Tibial nerve (tissue), 4 donors: ENCODE measurements around the gene DLX5. TPM values are rescaled to one million over a fixed set of nuclear protein-coding genes. Genes with fewer than 3 reads are reported as not detected.

Experiments
- DNase-seq, 2 donors: peaks; one replicate each; pipeline ENCODE4 v3.0.0-alpha.2; 2019; ENCODE audit warnings: low spot score in 2 of 2
- H3K27ac ChIP-seq, 4 donors: fragments of 200-600 bp; sonication (generic) in 3 of 4; one replicate each; pipeline ENCODE4 v1.5.1; 2017 to 2019; ENCODE audit warnings: mild to moderate bottlenecking in 1 of 4
- H3K27me3 ChIP-seq, 2 donors: fragments of 200-600 bp; sonication (generic) in 1 of 2; one replicate each; pipeline versions ENCODE4 v1.5.1 to v1.6.0; 2017 to 2019
- H3K36me3 ChIP-seq, 3 donors: fragments of 200-600 bp; sonication (generic); one replicate each; pipeline ENCODE4 v1.5.1; 2018 to 2019
- H3K4me1 ChIP-seq, 4 donors: fragments of 200-600 bp; sonication (generic) in 3 of 4; one replicate each; pipeline ENCODE4 v1.5.1; 2017 to 2019
- H3K4me3 ChIP-seq, 4 donors: fragments of 200-600 bp; sonication (generic) in 3 of 4; one replicate each; pipeline ENCODE4 v1.5.1; 2017 to 2019; ENCODE audit warnings: mild to moderate bottlenecking in 1 of 4, moderate library complexity in 1 of 4
- H3K9me3 ChIP-seq, 4 donors: fragments of 200-600 bp; sonication (generic) in 3 of 4; one replicate each; pipeline ENCODE4 v1.5.1; 2017 to 2019
- CTCF ChIP-seq, 5 experiments: fragments of 200-600 bp in 3 of 5; fragments of 450-650 bp in 2 of 5; sonication (generic) in 3 of 5; IDR thresholded peaks; one replicate each; pipeline ENCODE4 v1.5.1; 2016 to 2019; ENCODE audit warnings: antibody characterized with exemption in 5 of 5, mild to moderate bottlenecking in 3 of 5, moderate library complexity in 2 of 5
- EP300 ChIP-seq, 2 donors: sonication (generic); formaldehyde crosslinking; IDR thresholded peaks; one replicate each; pipeline ENCODE4 v1.6.1; 2017; ENCODE audit warnings: antibody characterized with exemption in 2 of 2, mild to moderate bottlenecking in 1 of 2
- POLR2A ChIP-seq, 2 donors: fragments of 450-650 bp; IDR thresholded peaks; one replicate each; pipeline ENCODE4 v1.6.1; 2017; ENCODE audit warnings: antibody characterized with exemption in 2 of 2, mild to moderate bottlenecking in 2 of 2, moderate library complexity in 2 of 2
- WGBS, 2 donors: methylation state at CpG; one replicate each; pipeline ENCODE4 v1.1.5; 2018; 5-methylcytosine and 5-hydroxymethylcytosine counted together
- total RNA-seq, 4 donors: library from RNA; depleted of rRNA; stranded (reverse); fragments of >200 nt; gene quantifications; one replicate each; pipeline ENCODE4 v1.1.0, GENCODE V29; 2016

The DLX5 gene
- total RNA-seq, 4 donors from 2014 or later = 0.42 TPM; not detected in 3

GRCh38 chr7:96993980-96994379, 30.7 kb downstream of the DLX5 start:
- no peak for DNase-seq
- peaks cover 0 to 43% (median 5%) of the 10 kb centered on the region in 4 donors for H3K4me1 ChIP-seq
- H3K9me3 ChIP-seq = no peaks in the 10 kb centered on the region
- H3K36me3 ChIP-seq = no peaks in the 10 kb centered on the region
- H3K4me3 ChIP-seq = no peak overlapping the region
- H3K27ac ChIP-seq = no peak overlapping the region
- H3K27me3 ChIP-seq = peaks cover 13 to 100% of the 10 kb centered on the region in 2 donors
- no peak for TF ChIP-seq CTCF (IDR thresholded peaks at IDR 0.05)
- no peak for TF ChIP-seq POLR2A (IDR thresholded peaks at IDR 0.05)
- no peak for TF ChIP-seq EP300 (IDR thresholded peaks at IDR 0.05)
- 35 to 50% methylated on average over 1 of the region's 1 CpG for WGBS, 2 donors

GRCh38 chr7:96993094-96993865, 31.4 kb downstream of the DLX5 start:
- Histone ChIP-seq H3K36me3 (no peaks in the 10 kb centered on the region), H3K27me3 (peaks cover 13 to 100% of the 10 kb centered on the region in 2 donors), H3K27ac (no peak overlapping the region), H3K4me1 (peaks cover 0 to 44% (median 5%) of the 10 kb centered on the region in 4 donors), H3K9me3 (no peaks in the 10 kb centered on the region), H3K4me3 (peak overlapping the region in 1 of 4 donors; percentile 1)
- DNase-seq = no peak
- WGBS, 2 donors = 15 to 18% methylated on average over 27 of the region's 27 CpGs
- TF ChIP-seq POLR2A (IDR thresholded peaks at IDR 0.05) = no peak

DNA sequence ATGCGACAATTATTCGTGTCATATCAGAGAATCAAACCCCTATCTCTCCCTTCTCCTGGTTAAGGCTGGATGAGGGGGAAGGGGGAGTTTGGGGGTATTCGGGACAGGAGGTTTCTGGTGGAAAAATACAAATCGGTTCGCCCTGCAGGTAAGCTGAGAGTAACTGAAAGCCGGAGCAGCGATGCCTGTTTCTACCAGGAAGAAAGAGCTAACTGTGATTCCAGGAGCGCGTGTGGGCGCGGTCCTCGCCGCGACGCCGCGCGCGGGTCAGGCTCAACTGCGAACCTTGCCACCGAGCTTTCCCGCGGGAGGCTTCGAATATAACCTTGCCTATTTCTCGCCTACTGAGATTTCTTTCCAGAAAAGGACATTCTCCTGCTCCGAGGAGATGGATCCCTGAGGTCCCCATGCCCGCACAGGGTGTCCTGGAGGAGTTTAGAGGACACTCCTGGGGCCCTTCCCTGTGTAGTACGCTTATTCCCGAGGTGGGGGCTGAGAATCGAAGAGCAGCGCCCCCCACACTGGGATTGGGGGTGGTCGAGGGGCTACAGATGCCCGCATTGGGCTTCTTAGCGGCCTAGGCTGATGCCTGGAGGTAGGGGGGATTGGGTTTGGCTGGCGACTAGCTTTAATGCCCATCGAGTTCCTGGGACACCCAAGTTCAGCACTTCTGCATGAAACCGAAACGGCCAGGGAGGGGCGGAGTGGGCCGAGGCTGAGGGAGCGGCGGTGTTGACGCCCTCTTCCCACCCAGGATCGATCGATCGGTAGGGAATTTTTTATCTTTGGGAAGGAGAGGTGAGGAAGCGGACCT, 32.2 kb downstream of the DLX5 start:
- no peaks in the 10 kb centered on the region for H3K36me3 ChIP-seq
- H3K27me3 ChIP-seq = peaks cover 13 to 100% of the 10 kb centered on the region in 2 donors
- DNase-seq = no peak
- no peak overlapping the region for H3K27ac ChIP-seq
- H3K9me3 ChIP-seq = no peaks in the 10 kb centered on the region
- peaks cover 0 to 37% (median 5%) of the 10 kb centered on the region in 4 donors for H3K4me1 ChIP-seq
- WGBS, 2 donors = 15 to 18% methylated on average over 46 to 47 of the region's 47 CpGs
- H3K4me3 ChIP-seq = peak overlapping the region in 1 of 4 donors; percentile 1
- no peak for TF ChIP-seq CTCF (IDR thresholded peaks at IDR 0.05)
- TF ChIP-seq EP300 (IDR thresholded peaks at IDR 0.05) = no peak
- TF ChIP-seq POLR2A (IDR thresholded peaks at IDR 0.05) = no peak

DNA sequence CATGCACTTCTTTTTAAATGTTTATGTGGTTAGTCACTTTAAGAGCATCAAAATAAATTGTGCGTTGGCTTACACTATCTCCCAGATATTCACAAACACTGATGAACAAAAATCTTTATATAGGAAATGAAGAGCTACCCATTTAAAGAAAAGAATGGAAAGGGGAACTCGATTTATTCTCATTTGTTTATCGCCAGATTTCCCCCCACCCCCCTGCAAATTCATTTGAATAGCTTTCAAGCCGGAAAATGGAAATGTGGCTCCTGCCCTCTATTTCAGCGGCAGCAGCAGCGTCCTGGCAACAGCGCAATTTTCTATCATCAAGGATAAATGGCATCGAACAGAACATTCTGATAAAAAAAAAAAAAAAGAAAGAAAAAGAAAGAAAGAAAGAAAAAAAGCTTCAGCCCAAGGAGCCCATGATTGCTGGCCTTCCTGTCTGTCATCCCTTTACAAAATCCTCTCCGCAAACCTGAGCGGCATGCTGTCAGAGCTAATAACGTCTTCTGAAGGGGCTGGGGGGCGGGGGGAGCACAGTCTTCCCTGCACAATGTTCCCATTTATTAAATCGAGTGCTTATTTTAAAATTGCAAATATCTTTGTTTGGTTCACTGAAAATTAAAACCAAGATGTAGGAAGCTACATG, 33.0 kb downstream of the DLX5 start:
- Histone ChIP-seq H3K4me1 (peaks cover 0 to 30% (median 4%) of the 10 kb centered on the region in 4 donors), H3K36me3 (no peaks in the 10 kb centered on the region), H3K9me3 (no peaks in the 10 kb centered on the region), H3K27ac (no peak overlapping the region), H3K27me3 (peaks cover 13 to 100% of the 10 kb centered on the region in 2 donors), H3K4me3 (no peak overlapping the region)
- WGBS, 2 donors = 16 to 20% methylated on average over 13 of the region's 13 CpGs
- DNase-seq = no peak
- TF ChIP-seq POLR2A (IDR thresholded peaks at IDR 0.05) = no peak
- no peak for TF ChIP-seq EP300 (IDR thresholded peaks at IDR 0.05)
- TF ChIP-seq CTCF (IDR thresholded peaks at IDR 0.05) = no peak

DNA sequence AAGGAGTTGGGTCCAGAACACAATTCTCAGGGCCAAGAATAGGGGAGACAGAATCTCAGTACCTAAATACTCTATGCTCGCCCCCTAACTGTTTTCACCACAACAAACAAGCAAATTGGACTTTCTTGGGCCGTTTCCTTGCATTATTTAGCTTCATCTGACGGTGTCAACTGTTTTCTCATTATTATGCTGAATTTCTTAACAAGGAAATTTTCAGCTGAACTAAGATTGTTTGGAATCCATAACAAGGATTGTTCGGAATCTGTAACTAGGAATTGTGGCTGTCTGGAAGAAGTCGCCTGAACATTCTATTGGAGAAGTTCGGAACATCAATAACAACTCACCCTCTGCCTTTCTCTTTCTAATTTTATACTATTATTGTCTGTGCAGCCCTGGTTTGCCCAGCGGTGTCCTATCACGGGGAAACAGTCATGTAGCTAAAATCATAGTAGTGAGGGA, 34.7 kb downstream of the DLX5 start:
- WGBS, 2 donors = 23 to 32% methylated on average over 8 of the region's 8 CpGs
- Histone ChIP-seq H3K27me3 (peaks cover 13 to 99% of the 10 kb centered on the region in 2 donors), H3K9me3 (no peaks in the 10 kb centered on the region), H3K4me1 (peaks cover 0 to 27% (median 3%) of the 10 kb centered on the region in 4 donors), H3K4me3 (no peak overlapping the region), H3K36me3 (no peaks in the 10 kb centered on the region), H3K27ac (no peak overlapping the region)
- no peak for DNase-seq
- TF ChIP-seq POLR2A (IDR thresholded peaks at IDR 0.05) (no peak), EP300 (IDR thresholded peaks at IDR 0.05) (no peak), CTCF (IDR thresholded peaks at IDR 0.05) (no peak)
